IMR-90 (cell line): ENCODE data around the gene DOCK4.

Experiments used
- CEBPB ChIP-seq: IDR thresholded peaks from 2 replicates; pipeline ENCODE4 v1.6.1; 2012; ENCODE audit warnings: low read depth, low read length, improper control_type of control experiment
- POLR2A ChIP-seq: IDR thresholded peaks from 2 replicates; pipeline ENCODE4 v1.6.1; 2012; ENCODE audit warnings: mild to moderate bottlenecking, low read depth, low read length
- RAD21 ChIP-seq: IDR thresholded peaks from 2 replicates; pipeline ENCODE4 v1.6.1; 2012; ENCODE audit warnings: low read length, improper control_type of control experiment
- TF ChIP-seq, protein P1 (sequence below): conservative IDR thresholded peaks from 2 replicates; pipeline ENCODE4 v1.5.1; 2012; ENCODE audit warnings: mild to moderate bottlenecking, low read depth, low read length, improper control_type of control experiment
- TF ChIP-seq, protein P2 (sequence below): fragments of 150-350 bp; IDR thresholded peaks from 2 replicates; pipeline ENCODE4 v1.6.1; 2017; ENCODE audit warnings: mild to moderate bottlenecking, antibody characterized with exemption, low read length, low read depth

DNA sequence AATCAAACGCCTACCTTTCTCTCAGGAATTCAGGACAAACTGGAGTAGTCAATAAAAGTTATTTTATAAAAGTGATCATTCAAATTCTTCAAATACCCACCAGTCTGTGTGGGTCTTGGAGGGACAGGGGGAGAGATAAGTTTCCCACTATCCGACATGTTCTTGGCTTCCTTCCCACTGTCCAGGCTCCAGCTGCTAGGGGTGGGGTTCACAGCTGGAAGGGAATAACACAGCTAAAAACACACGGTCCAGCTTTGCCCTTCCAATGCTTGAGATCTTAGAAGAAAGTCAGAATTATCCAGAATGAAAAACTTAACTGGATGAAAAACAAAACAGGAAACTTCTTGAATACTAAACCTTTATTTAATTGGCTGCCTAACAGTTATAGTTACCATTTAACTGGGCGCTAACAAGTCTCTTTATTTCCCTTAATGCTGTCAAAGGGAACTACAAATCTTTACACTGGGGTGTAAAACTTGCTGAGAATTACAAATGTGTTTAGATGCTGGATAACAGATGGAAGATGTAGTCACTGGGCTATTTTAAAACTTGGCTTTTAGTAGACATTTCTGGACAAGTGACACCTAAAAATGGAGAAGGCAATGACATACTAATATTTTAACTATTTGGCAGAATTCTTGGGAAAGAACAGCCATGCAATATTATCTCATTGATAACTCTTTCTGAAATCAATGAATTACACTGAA, 471.1 kb downstream of the DOCK4 start:
- TF ChIP-seq RAD21 (no peak), CEBPB (no peak), POLR2A (no peak)
- TF ChIP-seq, protein P1, sequence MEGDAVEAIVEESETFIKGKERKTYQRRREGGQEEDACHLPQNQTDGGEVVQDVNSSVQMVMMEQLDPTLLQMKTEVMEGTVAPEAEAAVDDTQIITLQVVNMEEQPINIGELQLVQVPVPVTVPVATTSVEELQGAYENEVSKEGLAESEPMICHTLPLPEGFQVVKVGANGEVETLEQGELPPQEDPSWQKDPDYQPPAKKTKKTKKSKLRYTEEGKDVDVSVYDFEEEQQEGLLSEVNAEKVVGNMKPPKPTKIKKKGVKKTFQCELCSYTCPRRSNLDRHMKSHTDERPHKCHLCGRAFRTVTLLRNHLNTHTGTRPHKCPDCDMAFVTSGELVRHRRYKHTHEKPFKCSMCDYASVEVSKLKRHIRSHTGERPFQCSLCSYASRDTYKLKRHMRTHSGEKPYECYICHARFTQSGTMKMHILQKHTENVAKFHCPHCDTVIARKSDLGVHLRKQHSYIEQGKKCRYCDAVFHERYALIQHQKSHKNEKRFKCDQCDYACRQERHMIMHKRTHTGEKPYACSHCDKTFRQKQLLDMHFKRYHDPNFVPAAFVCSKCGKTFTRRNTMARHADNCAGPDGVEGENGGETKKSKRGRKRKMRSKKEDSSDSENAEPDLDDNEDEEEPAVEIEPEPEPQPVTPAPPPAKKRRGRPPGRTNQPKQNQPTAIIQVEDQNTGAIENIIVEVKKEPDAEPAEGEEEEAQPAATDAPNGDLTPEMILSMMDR = no peak
- TF ChIP-seq, protein P2, sequence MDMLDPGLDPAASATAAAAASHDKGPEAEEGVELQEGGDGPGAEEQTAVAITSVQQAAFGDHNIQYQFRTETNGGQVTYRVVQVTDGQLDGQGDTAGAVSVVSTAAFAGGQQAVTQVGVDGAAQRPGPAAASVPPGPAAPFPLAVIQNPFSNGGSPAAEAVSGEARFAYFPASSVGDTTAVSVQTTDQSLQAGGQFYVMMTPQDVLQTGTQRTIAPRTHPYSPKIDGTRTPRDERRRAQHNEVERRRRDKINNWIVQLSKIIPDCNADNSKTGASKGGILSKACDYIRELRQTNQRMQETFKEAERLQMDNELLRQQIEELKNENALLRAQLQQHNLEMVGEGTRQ = no peak
